ENCODE data around the gene ABTB2.

GRCh38 chr11:34212566-34212965, 145.2 kb downstream of the ABTB2 start:
- TF ChIP-seq SP1 (IDR thresholded peaks at IDR 0.05) (no peak), FOXK2 (IDR thresholded peaks at IDR 0.05) (no peak), TARDBP (IDR thresholded peaks at IDR 0.05) (no peak), BHLHE40 (IDR thresholded peaks at IDR 0.05; ENCODE audit: borderline replicate concordance) (no peak), ARNT (IDR thresholded peaks at IDR 0.05) (no peak), LEF1 (IDR thresholded peaks at IDR 0.05; ENCODE audit: borderline replicate concordance) (no peak), ELF4 (IDR thresholded peaks at IDR 0.05) (no peak), FOXM1 (IDR thresholded peaks at IDR 0.05; ENCODE audit: borderline replicate concordance) (no peak)

Measured in HEK293T (cell line).